ENCODE measurements around the gene PSMB3. TPM values are rescaled to one million over a fixed set of nuclear protein-coding genes. Genes with fewer than 3 reads are reported as not detected.
A peak's percentile ranks its signal among the peaks of the same experiment; 100 is the strongest.

PSMB3 gene
- total RNA-seq, 1 donor from 2014 or later = 175 TPM

- Mint-ChIP-seq H3K27me3 (ENCODE audit: unreplicated experiment) (peaks cover 14% of the 10 kb centered on the region), H3K9me3 (ENCODE audit: unreplicated experiment) (no peaks in the 10 kb centered on the region), H3K4me1 (ENCODE audit: unreplicated experiment) (peaks cover 42% of the 10 kb centered on the region), H3K27ac (ENCODE audit: unreplicated experiment) (peak overlapping the region; percentile 24), H3K36me3 (ENCODE audit: low read depth, unreplicated experiment) (peaks cover 20% of the 10 kb centered on the region), H3K4me3 (ENCODE audit: unreplicated experiment) (peak overlapping the region; percentile 56)
- TF ChIP-seq CTCF (IDR thresholded peaks at IDR 0.05; ENCODE audit: unreplicated experiment) = no peak
- DNase-seq (ENCODE audit: low spot score) = no peak
These were observed 9.9 kb upstream of the PSMB3 start for GRCh38 chr17:38742411-38743308.

- Mint-ChIP-seq H3K9me3 (ENCODE audit: unreplicated experiment) (no peaks in the 10 kb centered on the region), H3K4me1 (ENCODE audit: unreplicated experiment) (peaks cover 42% of the 10 kb centered on the region), H3K27ac (ENCODE audit: unreplicated experiment) (no peak overlapping the region), H3K27me3 (ENCODE audit: unreplicated experiment) (peaks cover 12% of the 10 kb centered on the region), H3K4me3 (ENCODE audit: unreplicated experiment) (no peak overlapping the region), H3K36me3 (ENCODE audit: low read depth, unreplicated experiment) (peaks cover 14% of the 10 kb centered on the region)
- no peak for TF ChIP-seq CTCF (IDR thresholded peaks at IDR 0.05; ENCODE audit: unreplicated experiment)
- DNase-seq (ENCODE audit: low spot score) = no peak
These were observed 8.9 kb upstream of the PSMB3 start for GRCh38 chr17:38743556-38744171.

- peaks cover 48% of the 10 kb centered on the region for H3K4me1 Mint-ChIP-seq (ENCODE audit: unreplicated experiment)
- no peak for TF ChIP-seq CTCF (IDR thresholded peaks at IDR 0.05; ENCODE audit: unreplicated experiment)
- H3K4me3 Mint-ChIP-seq (ENCODE audit: unreplicated experiment) = peak overlapping the region; percentile 42
- no peak for DNase-seq (ENCODE audit: low spot score)
- peaks cover 12% of the 10 kb centered on the region for H3K27me3 Mint-ChIP-seq (ENCODE audit: unreplicated experiment)
- H3K36me3 Mint-ChIP-seq (ENCODE audit: low read depth, unreplicated experiment) = peaks cover 14% of the 10 kb centered on the region
- H3K27ac Mint-ChIP-seq (ENCODE audit: unreplicated experiment) = no peak overlapping the region
- no peaks in the 10 kb centered on the region for H3K9me3 Mint-ChIP-seq (ENCODE audit: unreplicated experiment)
These were observed 7.0 kb upstream of the PSMB3 start for GRCh38 chr17:38745545-38745944.

GRCh38 chr17:38746004-38746848 lies 6.3 kb upstream of the PSMB3 start:
- TF ChIP-seq CTCF (IDR thresholded peaks at IDR 0.05; ENCODE audit: unreplicated experiment) = no peak
- Mint-ChIP-seq H3K36me3 (ENCODE audit: low read depth, unreplicated experiment) (peaks cover 18% of the 10 kb centered on the region), H3K9me3 (ENCODE audit: unreplicated experiment) (no peaks in the 10 kb centered on the region), H3K4me1 (ENCODE audit: unreplicated experiment) (peaks cover 48% of the 10 kb centered on the region), H3K27ac (ENCODE audit: unreplicated experiment) (peak overlapping the region; percentile 22), H3K4me3 (ENCODE audit: unreplicated experiment) (peak overlapping the region; percentile 87), H3K27me3 (ENCODE audit: unreplicated experiment) (peaks cover 12% of the 10 kb centered on the region)
- DNase-seq (ENCODE audit: low spot score) = no peak
